Measurements from ENCODE around the gene LRRC9.
"Not testable (repeated sequence)": the region's sequence is repeated elsewhere in the genome, so short reads cannot be mapped to it uniquely, and the experiment has no call there.

LRRC9 gene

GRCh38 chr14:59919570-59920377, at the start of gene LRRC9:
Gene LRRC9 (plus strand): TSS chr14:59920144.
- peak in 36 of 56 donors; percentile 7 to 58 (median 27) for DNase-seq

GRCh38 chr14:59870277-59871165, 49.4 kb upstream of the LRRC9 start, which contains the start of gene RTN1:
Gene RTN1 (minus strand): TSS chr14:59870776. CDS start chr14:59870630, 146 bp downstream.
- peak in 54 of 56 donors; percentile 17 to 86 (median 66) for DNase-seq

- no peak for DNase-seq
Observed at GRCh38 chr14:59871166-59871495, 48.8 kb upstream of the LRRC9 start.

- DNase-seq: no peak
Observed at GRCh38 chr14:59882957-59883356, 37.0 kb upstream of the LRRC9 start.

- peak in 5 of 56 donors; percentile 0 to 27 (median 1) for DNase-seq
Observed at GRCh38 chr14:59890676-59891075, 29.3 kb upstream of the LRRC9 start.

DNA sequence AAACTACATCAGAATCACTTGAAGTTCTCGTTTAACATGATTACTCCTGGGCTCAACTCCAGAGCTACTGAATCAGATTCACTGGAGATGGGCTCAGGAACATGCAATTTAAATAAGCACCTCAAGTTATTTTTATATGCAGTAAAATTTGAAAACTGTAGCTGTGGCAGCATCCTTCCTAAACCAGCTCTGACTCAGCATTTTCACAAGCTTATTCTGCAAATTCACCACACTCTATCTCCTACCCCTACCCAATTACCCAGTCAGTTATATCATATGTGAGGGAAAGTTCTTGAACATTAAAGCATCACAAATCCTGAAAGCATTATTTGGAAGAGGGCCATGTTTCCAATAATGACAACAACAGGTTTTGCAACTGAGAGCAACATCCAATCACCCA, 24.2 kb upstream of the LRRC9 start:
- DNase-seq: peak in 1 of 56 donors; percentile 1

DNA sequence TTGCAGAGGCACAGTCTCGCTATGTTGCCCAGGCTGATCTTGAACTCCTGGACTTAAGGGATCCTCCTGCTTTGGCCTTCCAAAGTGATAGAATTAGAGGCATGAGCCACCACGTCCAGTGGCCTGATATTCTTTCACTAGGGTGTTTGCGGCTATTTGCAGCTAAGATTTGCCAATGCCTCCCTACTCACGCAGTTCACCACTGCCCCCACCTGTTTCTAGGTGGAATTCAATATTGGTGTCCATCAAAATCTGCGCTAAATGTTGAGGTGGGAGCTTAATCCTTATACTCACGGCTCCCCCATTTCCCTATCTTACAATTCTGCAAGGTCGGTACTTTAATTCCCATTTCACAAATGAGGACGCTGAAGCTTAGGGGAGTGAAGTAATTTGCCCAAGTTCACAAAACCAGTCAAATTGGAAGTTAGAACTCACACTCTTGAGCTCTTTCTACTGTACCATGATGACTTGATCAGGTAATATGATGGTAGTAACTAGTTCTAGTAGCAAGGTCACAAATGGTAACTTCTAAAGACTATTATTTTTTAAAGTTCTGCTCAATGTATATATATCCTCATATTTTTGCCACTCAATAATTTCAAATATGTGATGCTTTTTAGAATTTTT, 22.1 kb upstream of the LRRC9 start:
- DNase-seq: peak in 21 of 56 donors; percentile 1 to 63 (median 11)

DNA sequence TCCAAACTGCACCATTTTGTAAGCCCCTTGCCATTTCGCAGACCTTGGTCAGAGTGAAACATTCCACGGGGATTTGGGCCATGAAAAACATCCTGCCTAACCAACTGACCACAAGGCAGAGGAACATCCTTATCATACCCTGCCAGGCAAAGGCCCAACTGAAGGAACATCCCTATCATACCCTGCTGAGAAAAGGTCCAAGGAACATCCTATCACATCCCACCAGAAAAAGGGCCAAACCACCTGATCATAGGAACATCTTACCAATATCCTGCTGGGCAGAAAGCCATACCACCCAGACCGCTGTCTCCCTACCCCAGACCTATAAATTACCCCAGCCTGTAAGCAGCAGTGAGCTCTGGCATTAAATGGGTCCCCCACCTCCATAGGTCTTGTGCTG, 19.4 kb upstream of the LRRC9 start:
- no peak for DNase-seq

GRCh38 chr14:59904184-59904583, 15.8 kb upstream of the LRRC9 start:
- DNase-seq: no peak

DNA sequence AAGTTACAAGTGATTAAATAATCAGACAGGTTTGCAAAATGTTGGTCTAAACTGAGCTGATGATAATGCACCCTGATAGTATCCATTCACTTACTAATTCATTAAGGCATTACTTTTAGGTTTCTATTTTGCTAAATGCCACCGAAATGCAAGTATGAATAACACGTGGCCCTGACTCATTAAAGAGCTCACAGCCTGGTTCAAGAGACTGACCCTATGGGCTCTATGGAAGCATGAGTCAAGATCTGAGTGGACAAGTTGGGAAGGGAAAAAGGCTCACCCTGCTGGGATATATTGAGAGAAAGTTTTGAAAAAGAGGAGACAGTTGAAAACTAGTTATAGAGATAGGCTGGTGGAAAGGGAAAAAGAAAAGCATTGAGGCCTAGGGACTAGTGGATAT, 14.8 kb upstream of the LRRC9 start:
- DNase-seq: no peak

DNA sequence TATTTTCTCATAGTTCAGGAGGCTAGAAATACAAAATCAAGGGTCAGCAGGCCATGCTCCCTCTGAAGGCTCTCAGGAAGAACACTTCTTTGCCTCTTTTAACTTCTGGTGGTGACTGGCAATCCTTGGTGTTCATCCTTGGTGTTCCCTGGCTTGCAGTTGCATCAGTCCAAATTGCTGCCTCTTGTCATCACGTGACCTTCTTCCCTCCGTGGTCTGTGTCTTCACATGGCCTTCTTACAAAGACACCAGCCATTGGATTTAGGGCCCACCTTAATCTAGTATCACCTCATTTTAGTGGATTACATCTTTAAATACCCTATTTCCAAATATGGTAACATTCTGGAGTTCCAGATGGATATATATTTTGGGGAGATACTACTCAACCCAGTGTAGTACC, 7.5 kb upstream of the LRRC9 start:
- DNase-seq: no peak

- no peak for DNase-seq
Observed at GRCh38 chr14:59913187-59913586, 6.8 kb upstream of the LRRC9 start.

- DNase-seq: peak in 10 of 56 donors; percentile 1 to 27 (median 6)
Observed at GRCh38 chr14:59918824-59919569, 947 bp upstream of the LRRC9 start.

GRCh38 chr14:59920378-59920683, 387 bp downstream of the LRRC9 start:
- DNase-seq: no peak

GRCh38 chr14:59925797-59926196, 5.9 kb downstream of the LRRC9 start:
- no peak for DNase-seq

DNA sequence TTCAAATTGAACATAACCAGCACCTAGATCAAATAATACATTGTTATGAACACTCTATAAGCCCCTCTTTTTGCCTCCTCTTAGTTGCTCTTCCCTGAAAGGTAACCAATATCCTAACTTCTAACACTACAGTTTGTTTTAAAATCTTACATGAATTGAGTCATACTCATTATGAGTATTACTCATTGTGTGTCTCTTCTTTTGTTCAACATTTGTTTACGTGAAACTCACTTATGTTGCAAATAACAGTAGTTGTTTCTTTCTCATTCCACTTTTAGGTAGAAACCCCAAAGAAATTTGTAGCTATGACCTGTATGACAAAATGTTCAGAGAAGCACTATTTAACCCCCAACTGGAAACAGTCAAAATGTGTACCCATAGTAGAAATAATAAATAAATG, 6.6 kb downstream of the LRRC9 start:
- DNase-seq: no peak

DNA sequence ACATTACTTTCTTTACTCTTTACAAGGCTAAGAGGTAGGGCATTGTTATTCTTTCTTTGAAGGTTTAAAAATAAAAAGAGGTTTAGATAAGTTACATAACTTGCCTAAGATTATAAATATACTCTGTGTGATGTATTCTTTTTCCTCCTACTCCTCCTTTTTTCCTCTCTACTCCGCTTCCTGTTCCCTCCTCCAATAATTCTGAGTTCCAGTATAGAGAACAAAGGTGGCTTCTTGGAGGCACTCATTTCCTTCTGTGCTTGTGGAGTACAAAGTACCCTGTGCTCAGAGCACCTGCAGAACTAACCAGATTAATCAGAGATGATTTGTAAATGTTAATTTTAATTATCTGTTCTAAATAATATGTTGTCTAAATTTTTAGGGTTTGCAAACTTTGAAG, 11.3 kb downstream of the LRRC9 start:
- DNase-seq: no peak

DNA sequence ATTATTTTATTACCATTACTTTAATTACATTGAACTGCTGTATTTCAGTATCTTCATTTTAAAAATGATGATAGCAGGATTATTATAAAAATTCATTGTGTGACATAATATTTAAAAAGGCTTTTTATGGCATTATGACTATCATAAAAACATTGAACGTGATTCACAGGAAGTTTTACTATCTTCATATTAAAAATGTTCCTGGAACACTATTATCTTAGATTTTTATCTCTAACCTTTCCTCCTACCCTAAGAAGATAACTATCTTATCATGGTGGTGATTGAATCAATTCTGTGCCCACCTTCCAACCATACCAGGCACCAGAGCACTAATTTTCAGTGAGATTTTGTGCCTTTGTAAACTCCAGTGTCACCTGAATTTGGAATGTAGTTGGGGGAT, 16.2 kb downstream of the LRRC9 start:
- no peak for DNase-seq

GRCh38 chr14:59939828-59940227, 19.9 kb downstream of the LRRC9 start:
- DNase-seq: no peak

DNA sequence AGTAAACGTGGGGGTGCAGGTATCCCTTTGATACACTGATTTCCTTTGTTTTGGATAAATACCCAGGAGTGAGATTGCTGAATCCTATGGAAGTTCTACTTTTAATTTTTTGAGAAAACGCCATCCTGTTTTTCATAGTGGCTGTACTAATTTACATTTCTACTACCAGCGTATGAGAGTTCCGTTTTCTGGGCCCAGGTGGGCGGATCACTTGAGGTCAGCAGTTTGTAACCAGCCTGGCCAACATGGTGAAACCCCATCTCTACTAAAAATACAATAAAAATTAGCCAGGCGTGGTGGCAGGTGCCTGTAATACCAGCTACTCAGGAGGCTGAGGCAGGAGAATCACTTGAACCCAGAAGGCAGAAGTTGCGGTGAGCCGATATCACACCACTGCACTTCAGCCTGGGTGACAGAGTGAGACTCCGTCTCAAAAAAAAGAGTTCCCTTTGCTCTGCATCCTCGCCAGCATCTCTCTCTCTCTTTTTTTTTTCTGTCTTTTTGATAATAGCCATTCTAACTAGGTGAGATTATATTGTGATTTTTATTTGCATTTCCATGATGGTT, 22.4 kb downstream of the LRRC9 start:
- not testable (repeated sequence) for DNase-seq

DNA sequence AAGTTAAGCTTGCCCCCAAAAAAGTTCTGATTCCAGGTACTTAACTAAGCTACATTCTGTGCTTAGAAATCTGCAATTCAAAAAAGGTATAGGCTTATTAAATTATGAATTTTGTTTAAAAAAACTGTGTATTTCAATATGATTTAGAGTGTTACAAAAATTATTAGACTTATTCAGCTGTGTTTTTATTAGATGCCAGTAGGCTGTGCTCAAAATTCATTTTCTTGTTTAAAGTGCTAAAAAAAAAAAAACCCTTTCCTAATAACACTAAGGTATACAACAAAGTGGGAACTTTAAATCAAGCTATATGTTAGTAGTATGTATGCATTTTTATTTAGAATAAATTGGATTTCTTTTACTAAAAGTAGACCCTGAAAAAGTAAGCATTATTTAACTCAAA, 25.0 kb downstream of the LRRC9 start:
- no peak for DNase-seq
